GM12864 (cell line): ENCODE data around the gene OR11H1.
"Not testable (repeated sequence)": the region's sequence is repeated elsewhere in the genome, so short reads cannot be mapped to it uniquely, and the experiment has no call there.

Experiments
- DNase-seq: peaks from one replicate; pipeline ENCODE4 v3.0.0-alpha.2; 2011; ENCODE audit warnings: low read depth
- H3K4me3 ChIP-seq: 2 replicates; pipeline ENCODE4 v1.5.1; 2011; ENCODE audit warnings: mild to moderate bottlenecking, low read depth, low read length, control low read depth

The OR11H1 gene, protein sequence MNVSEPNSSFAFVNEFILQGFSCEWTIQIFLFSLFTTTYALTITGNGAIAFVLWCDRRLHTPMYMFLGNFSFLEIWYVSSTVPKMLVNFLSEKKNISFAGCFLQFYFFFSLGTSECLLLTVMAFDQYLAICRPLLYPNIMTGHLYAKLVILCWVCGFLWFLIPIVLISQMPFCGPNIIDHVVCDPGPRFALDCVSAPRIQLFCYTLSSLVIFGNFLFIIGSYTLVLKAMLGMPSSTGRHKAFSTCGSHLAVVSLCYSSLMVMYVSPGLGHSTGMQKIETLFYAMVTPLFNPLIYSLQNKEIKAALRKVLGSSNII

DNA sequence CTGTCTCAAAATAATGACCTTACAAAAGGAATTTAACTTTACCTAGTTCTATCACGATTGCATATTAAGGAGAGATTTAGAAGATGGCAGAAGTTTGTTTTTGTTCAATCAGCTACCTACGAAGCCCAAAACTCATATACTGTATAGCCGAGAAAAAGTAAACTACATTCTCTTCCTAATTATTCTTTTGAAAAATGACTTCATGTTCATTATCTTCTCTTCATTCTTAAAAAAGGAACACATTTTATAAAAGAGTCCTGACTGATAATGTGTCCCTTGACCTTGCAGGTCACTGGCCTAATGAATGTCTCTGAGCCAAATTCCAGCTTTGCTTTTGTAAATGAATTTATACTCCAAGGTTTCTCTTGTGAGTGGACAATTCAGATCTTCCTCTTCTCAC, at the start of gene OR11H1:
Gene OR11H1 (plus strand): TSS at position 301 of the 400 bp plus-strand sequence. CDS start 0 bp downstream, at position 301.
- not testable (repeated sequence) for H3K4me3 ChIP-seq, DNase-seq

DNA sequence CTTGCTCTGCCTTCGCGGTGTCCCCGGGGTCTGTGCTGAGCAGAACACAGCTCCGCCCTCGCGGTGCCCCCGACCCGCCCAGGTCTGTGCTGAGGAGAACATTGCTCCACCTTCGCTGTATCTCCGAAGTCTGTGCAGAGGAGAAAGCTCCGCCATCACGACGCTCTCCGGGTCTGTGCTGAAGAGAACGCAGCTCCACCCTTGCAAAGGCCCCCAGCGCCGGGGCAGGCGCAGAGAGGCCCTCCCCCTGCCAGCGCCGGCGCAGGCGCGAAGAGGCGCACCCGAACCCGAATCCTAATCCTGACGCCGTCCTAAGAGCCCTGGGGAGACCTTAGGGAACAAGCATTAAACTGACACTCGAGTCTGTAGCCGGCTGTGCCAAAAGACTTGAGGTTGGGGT, 18.0 kb upstream of the OR11H1 start:
- not testable (repeated sequence) for H3K4me3 ChIP-seq, DNase-seq

DNA sequence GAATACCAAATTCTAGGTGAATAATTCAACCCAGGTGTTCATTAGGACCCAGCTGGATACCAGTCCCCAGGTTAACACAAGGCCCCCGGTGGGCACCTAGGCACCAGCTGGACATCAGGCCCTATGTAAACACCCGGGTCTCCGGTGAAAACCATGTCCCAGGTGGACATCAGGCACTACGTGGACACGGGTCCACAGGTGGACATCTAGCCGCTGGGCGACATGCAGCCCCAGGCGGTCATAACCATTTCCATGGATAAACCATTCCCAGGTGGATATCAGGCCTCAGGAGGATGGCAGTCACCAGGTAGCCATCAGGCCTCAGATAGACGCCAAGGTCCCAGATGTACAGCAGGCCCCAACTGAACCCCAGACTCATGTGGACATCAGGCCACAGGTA, 12.1 kb upstream of the OR11H1 start:
- not testable (repeated sequence) for DNase-seq, H3K4me3 ChIP-seq

DNA sequence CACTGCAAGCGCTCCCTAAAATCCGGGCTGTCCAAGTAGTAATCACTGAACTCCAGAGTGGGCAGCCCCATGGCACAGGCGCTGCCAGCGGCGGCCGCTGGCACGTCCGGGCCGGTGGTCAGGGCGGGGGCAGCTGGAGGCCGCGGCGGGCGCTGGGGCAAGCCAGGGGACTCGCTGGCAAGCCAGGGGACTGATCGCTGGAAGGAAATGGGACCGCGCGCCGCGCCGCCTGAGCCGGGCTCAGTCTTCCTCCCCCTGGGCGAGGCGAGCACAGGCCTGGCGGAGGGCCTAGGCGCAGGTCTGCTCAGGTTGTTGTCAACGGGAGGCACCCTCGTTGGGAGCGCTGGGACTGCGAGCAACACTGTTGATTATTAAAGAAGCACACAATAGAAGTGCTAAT, 25.8 kb downstream of the OR11H1 start:
- H3K4me3 ChIP-seq, DNase-seq: not testable (repeated sequence)

DNA sequence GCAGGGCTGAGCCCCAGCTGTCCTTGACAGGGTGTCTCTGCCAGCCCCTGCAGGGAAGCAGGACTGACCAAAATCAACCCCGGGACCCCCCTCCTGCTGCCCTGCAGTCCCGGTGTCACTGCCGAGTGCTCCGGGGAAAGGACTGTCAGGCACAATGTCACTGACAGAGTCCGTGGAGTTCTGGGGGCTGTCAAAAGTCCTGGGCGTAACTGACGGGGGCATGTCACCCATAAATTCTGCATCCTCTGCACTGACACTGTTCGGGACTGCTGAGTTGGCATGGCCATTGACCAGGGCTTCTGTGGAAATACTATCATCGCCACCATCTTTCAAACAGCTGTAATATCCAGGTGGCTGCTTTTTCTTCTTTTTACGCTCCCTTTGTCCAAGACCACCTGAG, 35.5 kb downstream of the OR11H1 start:
- H3K4me3 ChIP-seq: not testable (repeated sequence)

DNA sequence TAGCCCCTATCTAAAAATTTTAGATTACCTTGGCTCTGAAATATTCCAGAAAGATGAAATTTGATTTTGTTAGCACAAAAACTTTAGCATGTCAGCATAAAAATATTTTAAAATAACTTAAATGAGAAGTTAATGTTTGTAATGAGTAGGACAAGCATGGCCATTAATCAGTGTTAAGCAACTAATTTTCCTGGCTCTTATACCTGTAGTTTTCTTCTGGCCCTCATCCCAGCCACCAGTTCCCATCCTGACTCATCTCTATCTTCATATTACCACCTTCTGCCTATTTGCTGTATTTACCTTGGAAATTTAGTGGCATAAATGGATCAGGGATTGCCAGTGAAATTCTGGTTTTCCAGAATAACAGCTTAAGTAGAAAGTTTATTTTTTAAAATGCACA, 37.1 kb downstream of the OR11H1 start:
- not testable (repeated sequence) for H3K4me3 ChIP-seq

More for the DNA sequence above, 35.5 kb downstream of the OR11H1 start:
- not testable (repeated sequence) for DNase-seq

More for the DNA sequence above, 37.1 kb downstream of the OR11H1 start:
- not testable (repeated sequence) for DNase-seq
